MCF 10A (cell line): ENCODE results near the gene ZDHHC6. TPM values are rescaled to one million over a fixed set of nuclear protein-coding genes. Genes with fewer than 3 reads are reported as not detected.

ENCODE experiments used
- Bru-seq: library from RNA; stranded (reverse); fragments of 400-500 nt; gene quantifications from one replicate; lab custom pipeline; 2021; lab: Mats Ljungman, UMichigan
- BruChase-seq, 2 experiments: library from RNA; stranded (reverse); fragments of 400-500 nt; gene quantifications; one replicate each; lab custom pipeline; 2021; lab: Mats Ljungman, UMichigan
- BruUV-seq: library from RNA; stranded (reverse); fragments of 400-500 nt; replicated peaks from 2 replicates; lab custom pipeline; 2021; lab: Mats Ljungman, UMichigan
- CTCF ChIA-PET: fragments of 300-600 bp; sonication (Branson Sonifier 250); formaldehyde crosslinking; extraction: SDS; loops from one replicate; lab custom pipeline; 2021; ENCODE audit warnings: antibody characterized with exemption, inconsistent platforms; lab: Yijun Ruan, JAX
- POLR2A ChIA-PET: fragments of 300-600, 350-650 bp; sonication (Branson Sonifier 250); formaldehyde crosslinking; extraction: SDS; loops from one replicate; lab custom pipeline; 2020; ENCODE audit warnings: antibody characterized with exemption, inconsistent platforms; lab: Yijun Ruan, JAX
- DNase-seq: peaks from one replicate; pipeline ENCODE4 v3.0.0-alpha.2; 2018; ENCODE audit not compliant: unreplicated experiment
- H3K27ac Mint-ChIP-seq: one replicate; pipeline ENCODE4 v1.8.0; 2022; ENCODE audit warnings: mild to moderate bottlenecking, low read depth, mixed read lengths; ENCODE audit not compliant: unreplicated experiment
- H3K27me3 Mint-ChIP-seq: one replicate; pipeline ENCODE4 v1.8.0; 2022; ENCODE audit warnings: mixed read lengths; ENCODE audit not compliant: insufficient read depth, unreplicated experiment
- H3K36me3 Mint-ChIP-seq: one replicate; pipeline ENCODE4 v1.8.0; 2022; ENCODE audit warnings: mild to moderate bottlenecking, moderate library complexity, mixed read lengths; ENCODE audit not compliant: insufficient read depth, unreplicated experiment
- H3K4me1 Mint-ChIP-seq: one replicate; pipeline ENCODE4 v1.8.0; 2022; ENCODE audit warnings: mixed read lengths; ENCODE audit not compliant: insufficient read depth, unreplicated experiment
- H3K4me3 Mint-ChIP-seq: one replicate; pipeline ENCODE4 v1.8.0; 2022; ENCODE audit warnings: mild to moderate bottlenecking, moderate library complexity, mixed read lengths; ENCODE audit not compliant: unreplicated experiment
- H3K9me3 Mint-ChIP-seq: one replicate; pipeline ENCODE4 v1.8.0; 2022; ENCODE audit warnings: mixed read lengths; ENCODE audit not compliant: unreplicated experiment
- CTCF ChIP-seq: fragments of 200-600 bp; IDR thresholded peaks from one replicate; pipeline ENCODE4 v1.8.0; 2022; ENCODE audit warnings: antibody characterized with exemption, mild to moderate bottlenecking; ENCODE audit not compliant: unreplicated experiment
- intact Hi-C: fragments of 100-400 bp; cut with micrococcal nuclease; formaldehyde crosslinking; loops from 2 replicates; pipeline ENCODE4 v1.14.1; 2022
- long read RNA-seq: library from polyadenylated mRNA; stranded (forward); transcript quantifications from one replicate; pipeline ENCODE4 v2.0.0, GENCODE V29; 2022
- total RNA-seq: library from RNA; stranded (reverse); gene quantifications from 2 replicates; pipeline ENCODE4 v1.2.3, GENCODE V29; 2022

ZDHHC6 gene, protein sequence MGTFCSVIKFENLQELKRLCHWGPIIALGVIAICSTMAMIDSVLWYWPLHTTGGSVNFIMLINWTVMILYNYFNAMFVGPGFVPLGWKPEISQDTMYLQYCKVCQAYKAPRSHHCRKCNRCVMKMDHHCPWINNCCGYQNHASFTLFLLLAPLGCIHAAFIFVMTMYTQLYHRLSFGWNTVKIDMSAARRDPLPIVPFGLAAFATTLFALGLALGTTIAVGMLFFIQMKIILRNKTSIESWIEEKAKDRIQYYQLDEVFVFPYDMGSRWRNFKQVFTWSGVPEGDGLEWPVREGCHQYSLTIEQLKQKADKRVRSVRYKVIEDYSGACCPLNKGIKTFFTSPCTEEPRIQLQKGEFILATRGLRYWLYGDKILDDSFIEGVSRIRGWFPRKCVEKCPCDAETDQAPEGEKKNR
- total RNA-seq (25.9 and 26.3 TPM in 2 replicates), Bru-seq, nascent RNA (percentile 84 among the genes with signal in this experiment), BruChase-seq, experiment 1, labeled RNA remaining after a 6-hour chase (percentile 86 among the genes with signal in this experiment), BruChase-seq, experiment 2, labeled RNA remaining after a 2-hour chase (percentile 89 among the genes with signal in this experiment)
- long read RNA-seq, transcript ZDHHC6-202 (11 exons, 2,170 nt) = major isoform, 32 of 65 reads
- long read RNA-seq, partial matches to known transcripts = 7 of 65 reads
- long read RNA-seq, other reads (novel, unspliced or antisense) = 26 of 65 reads

DNA sequence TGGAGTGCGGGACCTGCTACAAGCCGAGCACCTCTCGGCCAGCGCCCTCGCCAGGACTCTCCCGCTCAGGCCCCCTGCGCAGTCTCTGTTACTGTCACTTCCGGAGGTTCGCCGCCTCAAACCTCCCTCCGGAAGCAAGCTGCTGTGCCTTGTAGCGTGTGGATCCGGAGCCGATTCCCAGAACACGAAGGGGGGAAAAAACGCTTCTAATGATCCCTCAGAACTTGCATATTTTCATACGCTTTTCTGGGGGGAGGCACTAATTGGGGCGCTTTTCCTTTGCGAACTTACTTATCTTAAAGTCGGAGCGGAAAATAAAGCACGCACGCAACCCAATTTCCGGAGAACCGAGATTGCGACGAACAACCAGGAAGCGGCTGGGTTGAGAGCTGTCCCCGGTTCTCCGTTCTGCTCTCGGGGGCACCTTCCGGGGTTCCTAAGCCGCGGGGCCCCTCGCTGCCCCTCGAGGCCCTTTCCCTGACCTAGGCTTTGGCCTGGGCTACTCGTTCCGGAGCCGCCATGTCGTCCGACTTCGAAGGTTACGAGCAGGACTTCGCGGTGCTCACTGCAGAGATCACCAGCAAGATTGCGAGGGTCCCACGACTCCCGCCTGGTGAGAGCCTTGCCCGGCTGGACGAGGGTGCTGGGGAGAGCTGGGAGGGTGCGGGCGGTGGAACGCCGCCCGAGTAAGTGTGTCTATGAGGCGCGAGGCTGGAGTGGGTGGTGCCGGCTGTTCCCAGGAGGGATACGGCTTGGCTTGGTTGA is at the start of gene ZDHHC6, which contains the start of gene VTI1A:
Gene ZDHHC6 (minus strand): TSS at position 60 of the 765 bp plus-strand sequence. CDS start 1,478 bp downstream, outside the sequence.
Gene VTI1A (plus strand): TSS at position 361 of the 765 bp plus-strand sequence. CDS start 159 bp downstream, at position 520.
- peak within 1 kb of the TSS; percentile 95 for H3K4me3 Mint-ChIP-seq
- H3K27ac Mint-ChIP-seq = peak within 1 kb of the TSS; percentile 88
- H3K36me3 Mint-ChIP-seq = peaks cover 25% of the 10 kb centered on the region
- no peaks in the 10 kb centered on the region for H3K9me3 Mint-ChIP-seq
- TF ChIP-seq CTCF = no peak
- no TSS peak for BruUV-seq
- POLR2A ChIA-PET = interaction anchor here (0.6 to 2.6 kb wide), 22 partner anchors 9 to 1054 kb away, joined by 3 to 26 read pairs (median 4); partner anchors contain the start of gene GPAM
- intact Hi-C loops = loop anchor here (1.0 kb wide), 1 partner anchor 25 kb away; no protein-coding TSS in a partner anchor
- no peaks in the 10 kb centered on the region for H3K27me3 Mint-ChIP-seq
- peaks cover 16% of the 10 kb centered on the region for H3K4me1 Mint-ChIP-seq
- DNase-seq = peak; percentile 85
- CTCF ChIA-PET = interaction anchor here (0.6 to 1.7 kb wide), 12 partner anchors 10 to 1177 kb away, joined by 3 to 8 read pairs (median 3); no protein-coding TSS in a partner anchor

DNA sequence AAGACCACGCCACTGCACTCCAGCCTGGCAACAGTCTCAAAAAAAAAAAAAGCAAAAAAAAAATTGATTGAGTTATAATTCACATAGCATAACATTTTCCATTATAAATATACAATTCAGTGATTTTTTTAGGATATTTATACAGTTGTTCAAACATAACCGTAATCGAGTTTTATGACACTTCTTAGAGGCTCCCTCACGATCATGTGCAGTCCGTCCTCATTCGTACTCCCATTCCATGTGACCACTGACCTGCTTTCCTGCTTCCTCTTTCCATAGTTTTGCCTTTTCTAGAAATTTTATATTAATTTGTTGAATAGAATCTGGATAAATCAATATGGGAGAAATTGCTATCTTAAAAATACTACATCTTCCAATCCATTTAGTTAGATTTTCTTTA is 46.0 kb upstream of the ZDHHC6 start:
- Mint-ChIP-seq H3K27ac (no peak overlapping the region), H3K4me1 (peaks cover 6% of the 10 kb centered on the region), H3K9me3 (no peaks in the 10 kb centered on the region), H3K4me3 (no peak overlapping the region), H3K36me3 (no peaks in the 10 kb centered on the region), H3K27me3 (no peaks in the 10 kb centered on the region)
- POLR2A ChIA-PET = no interaction called here
- no TSS peak for BruUV-seq
- CTCF ChIA-PET = no interaction called here
- intact Hi-C loops = no loop called here
- no peak for DNase-seq
- TF ChIP-seq CTCF = no peak

DNA sequence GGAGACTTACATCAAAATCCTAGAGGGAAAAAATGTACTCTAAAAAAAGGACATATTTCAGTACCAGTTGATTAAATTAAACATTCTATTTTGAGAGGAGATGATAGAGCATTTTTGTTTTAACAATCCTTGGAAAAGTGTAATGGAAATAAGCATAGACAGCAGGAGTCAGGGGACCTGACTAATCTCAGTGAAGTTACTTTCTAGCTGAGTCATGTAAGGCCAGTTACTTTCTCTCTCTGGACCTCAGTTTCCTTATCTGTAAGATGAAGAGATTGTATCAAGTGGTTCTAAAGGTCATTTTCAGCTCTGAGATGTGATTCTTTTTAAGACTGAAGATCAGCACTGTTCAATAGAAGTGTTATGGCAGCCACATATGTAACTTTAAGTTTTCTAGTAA is 44.4 kb upstream of the ZDHHC6 start:
- POLR2A ChIA-PET = interaction anchor here (0.6 to 0.7 kb wide), 2 partner anchors 11 to 1193 kb away, joined by 3 read pairs; no protein-coding TSS in a partner anchor
- Mint-ChIP-seq H3K9me3 (no peaks in the 10 kb centered on the region), H3K27ac (no peak overlapping the region), H3K4me1 (peaks cover 6% of the 10 kb centered on the region), H3K4me3 (no peak overlapping the region), H3K36me3 (no peaks in the 10 kb centered on the region), H3K27me3 (no peaks in the 10 kb centered on the region)
- intact Hi-C loops = no loop called here
- CTCF ChIA-PET = interaction anchor here (0.5 to 2.1 kb wide), 5 partner anchors 10 to 308 kb away, joined by 3 to 4 read pairs (median 3); partner anchors contain the start of gene GPAM
- no TSS peak for BruUV-seq
- no peak for DNase-seq
- no peak for TF ChIP-seq CTCF
